GM23338 (cell line): ENCODE measurements around the gene XKR8. TPM values are rescaled to one million over a fixed set of nuclear protein-coding genes. Genes with fewer than 3 reads are reported as not detected.
A peak's percentile ranks its signal among the peaks of the same experiment; 100 is the strongest.

Experiments used
- ATAC-seq: fragments of 200-7000 bp; cut with Tn5 transposase; 3 replicates; pipeline ENCODE4 v1.9.1; 2020
- DNase-seq: peaks from one replicate; pipeline ENCODE4 v3.0.0-alpha.2; 2015; ENCODE audit warnings: low spot score
- H2AFZ ChIP-seq: fragments of 200-600 bp; sonication (generic); 2 replicates; pipeline ENCODE4 v1.8.0; 2016; ENCODE audit warnings: antibody characterized with exemption, mild to moderate bottlenecking, moderate library complexity
- H3F3A ChIP-seq: fragments of 200-600 bp; sonication (generic); replicated peaks from 2 replicates; pipeline ENCODE4 v1.8.0; 2017; ENCODE audit warnings: antibody characterized with exemption, mixed run types, low read depth
- H3K27ac ChIP-seq: fragments of 200-600 bp; sonication (generic); 2 replicates; pipeline ENCODE4 v1.6.1; 2016; ENCODE audit warnings: low read depth
- H3K27me3 ChIP-seq: fragments of 200-600 bp; sonication (generic); 2 replicates; pipeline ENCODE4 v1.8.0; 2016; ENCODE audit warnings: mild to moderate bottlenecking, mixed run types, moderate library complexity; ENCODE audit not compliant: insufficient read depth
- H3K36me3 ChIP-seq: fragments of 200-600 bp; sonication (generic); 2 replicates; pipeline ENCODE4 v1.8.0; 2016; ENCODE audit warnings: mild to moderate bottlenecking; ENCODE audit not compliant: insufficient read depth
- H3K4me1 ChIP-seq: fragments of 200-600 bp; sonication (generic); 2 replicates; pipeline ENCODE4 v1.8.0; 2016; ENCODE audit warnings: mild to moderate bottlenecking, moderate library complexity; ENCODE audit not compliant: insufficient read depth
- H3K4me2 ChIP-seq: fragments of 200-600 bp; sonication (generic); 2 replicates; pipeline ENCODE4 v1.7.1; 2017; ENCODE audit warnings: mixed run types
- H3K4me3 ChIP-seq: fragments of 200-600 bp; sonication (generic); 2 replicates; pipeline ENCODE4 v1.6.1; 2016; ENCODE audit warnings: mixed run types
- H3K79me2 ChIP-seq: fragments of 200-600 bp; sonication (generic); replicated peaks from 2 replicates; pipeline ENCODE4 v1.8.0; 2017; ENCODE audit warnings: mild to moderate bottlenecking; ENCODE audit not compliant: insufficient read depth
- H3K9me2 ChIP-seq: fragments of 200-600 bp; sonication (generic); 2 replicates; pipeline ENCODE4 v1.8.0; 2017; ENCODE audit not compliant: insufficient read depth
- H4K20me1 ChIP-seq: fragments of 200-600 bp; sonication (generic); replicated peaks from 2 replicates; pipeline ENCODE4 v1.8.0; 2017; ENCODE audit warnings: mild to moderate bottlenecking; ENCODE audit not compliant: insufficient read depth
- H3K27ac Mint-ChIP-seq: 2 replicates; pipeline ENCODE4 v1.8.0; 2020; ENCODE audit warnings: inconsistent platforms, mild to moderate bottlenecking, moderate library complexity, mixed read lengths
- H3K27me3 Mint-ChIP-seq: 3 replicates; pipeline ENCODE4 v1.8.0; 2022; ENCODE audit warnings: low read depth, mild to moderate bottlenecking, moderate library complexity, mixed read lengths, inconsistent platforms; ENCODE audit not compliant: insufficient read depth, poor library complexity
- H3K36me3 Mint-ChIP-seq: 3 replicates; pipeline ENCODE4 v1.8.0; 2021; ENCODE audit warnings: low read depth, mild to moderate bottlenecking, inconsistent platforms, moderate library complexity, mixed read lengths
- H3K4me1 Mint-ChIP-seq: 3 replicates; pipeline ENCODE4 v1.8.0; 2020; ENCODE audit warnings: mild to moderate bottlenecking, inconsistent platforms, mixed read lengths
- H3K4me3 Mint-ChIP-seq: 3 replicates; pipeline ENCODE4 v1.8.0; 2021; ENCODE audit warnings: moderate library complexity, mild to moderate bottlenecking, inconsistent platforms, mixed read lengths
- H3K9me3 Mint-ChIP-seq: 3 replicates; pipeline ENCODE4 v1.8.0; 2020; ENCODE audit warnings: moderate library complexity, mild to moderate bottlenecking, inconsistent platforms, mixed read lengths
- CREB1 ChIP-seq: fragments of 250-450 bp; sonication (Bioruptor Pico); IDR thresholded peaks from 2 replicates; pipeline ENCODE4 v1.5.0; 2020; ENCODE audit warnings: low read depth, mild to moderate bottlenecking, moderate library complexity
- EZH2 ChIP-seq: fragments of 200-600 bp; sonication (generic); IDR thresholded peaks from one replicate; pipeline ENCODE4 v1.8.0; 2017; ENCODE audit warnings: antibody characterized with exemption, mild to moderate bottlenecking, low read depth; ENCODE audit not compliant: unreplicated experiment
- EZH2phosphoT487 ChIP-seq: fragments of 200-600 bp; sonication (generic); IDR thresholded peaks from one replicate; pipeline ENCODE4 v1.8.1; 2018; ENCODE audit warnings: antibody characterized with exemption; ENCODE audit not compliant: unreplicated experiment
- JUNB ChIP-seq: IDR thresholded peaks from one replicate; pipeline ENCODE4 v1.6.1; 2016; ENCODE audit warnings: antibody characterized with exemption; ENCODE audit not compliant: unreplicated experiment
- NANOG ChIP-seq: IDR thresholded peaks from 2 replicates; pipeline ENCODE4 v1.6.1; 2016; ENCODE audit warnings: antibody characterized with exemption, borderline replicate concordance
- POLR2AphosphoS5 ChIP-seq: IDR thresholded peaks from 2 replicates; pipeline ENCODE4 v1.6.1; 2016; ENCODE audit warnings: antibody characterized with exemption, low read depth
- STAT1 ChIP-seq: IDR thresholded peaks from one replicate; pipeline ENCODE4 v1.6.1; 2016; ENCODE audit warnings: antibody characterized with exemption; ENCODE audit not compliant: unreplicated experiment
- ZNF114 ChIP-seq: fragments of 250-450 bp; sonication (Bioruptor Pico); IDR thresholded peaks from 2 replicates; pipeline ENCODE4 v1.5.0; 2020; ENCODE audit warnings: mild to moderate bottlenecking, moderate library complexity
- ZNF331 ChIP-seq: fragments of 250-450 bp; sonication (Bioruptor Pico); IDR thresholded peaks from 2 replicates; pipeline ENCODE4 v1.5.0; 2020; ENCODE audit warnings: low read depth, mild to moderate bottlenecking, moderate library complexity
- polyA plus RNA-seq: library from polyadenylated mRNA; unstranded; fragments of >200 nt; fragmentation: Nextera tagmentation; extraction: Ambion mirVana; gene quantifications from 2 replicates; pipeline ENCODE4 v1.2.1, GENCODE V29; 2016
- total RNA-seq: library from RNA; depleted of rRNA; stranded (reverse); fragments of >200 nt; shearing (Covaris generic); gene quantifications from 2 replicates; pipeline ENCODE4 v1.2.3, GENCODE V29; 2014
- TF ChIP-seq, protein P1 (sequence below): fragments of 250-450 bp; sonication (Bioruptor Pico); IDR thresholded peaks from 2 replicates; pipeline ENCODE4 v1.5.0; 2020; ENCODE audit warnings: mild to moderate bottlenecking, moderate library complexity
- TF ChIP-seq, protein P2 (sequence below): IDR thresholded peaks from one replicate; pipeline ENCODE4 v1.6.1; 2018; ENCODE audit warnings: antibody characterized with exemption; ENCODE audit not compliant: unreplicated experiment
- TF ChIP-seq, protein P3 (sequence below): IDR thresholded peaks from 2 replicates; pipeline ENCODE4 v1.6.1; 2016; ENCODE audit warnings: antibody characterized with exemption
- TF ChIP-seq, protein P4 (sequence below), 2 experiments: fragments of 200-600 bp in 1 of 2; sonication (generic) in 1 of 2; conservative IDR thresholded peaks; 2 replicates each; pipeline versions ENCODE4 v1.5.1 to v1.6.1; 2016 to 2017; ENCODE audit warnings: antibody characterized with exemption in 2 of 2, low read depth in 2 of 2, mild to moderate bottlenecking in 2 of 2, moderate library complexity in 1 of 2

Gene XKR8
- total and polyA plus RNA-seq, 2 experiments from 2014 or later: 8.2 to 13.1 TPM

DNA sequence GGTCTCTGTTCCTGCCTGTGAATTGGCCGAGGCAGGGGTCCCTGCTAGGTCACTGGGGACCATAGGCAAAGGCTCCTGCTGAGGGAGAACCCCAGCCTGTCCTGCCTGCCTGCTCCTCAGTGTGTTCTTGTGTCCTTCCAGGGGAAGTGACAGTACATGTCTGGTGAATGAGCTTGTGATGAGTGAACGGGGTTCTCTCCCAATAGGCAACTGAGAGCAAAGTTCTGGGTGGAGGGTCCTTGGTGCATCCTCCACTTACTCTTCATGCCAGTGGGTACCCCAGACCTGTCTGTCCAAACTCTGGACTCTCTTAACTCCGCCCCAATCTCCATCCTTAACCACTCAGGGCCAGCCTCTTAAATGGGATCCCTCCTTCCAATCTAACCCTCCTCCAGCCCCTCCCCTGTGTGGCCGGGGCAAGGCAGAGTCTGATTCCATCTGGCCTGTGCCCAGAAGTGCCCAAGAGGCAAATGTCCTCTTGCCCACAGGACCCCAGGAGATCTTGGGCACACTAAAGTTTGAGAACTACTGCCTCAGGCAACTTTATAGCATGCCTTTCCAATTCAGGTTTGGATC lies 2.0 kb downstream of the XKR8 start:
- Histone ChIP-seq H3K9me2 (no peaks in the 10 kb centered on the region), H2AFZ (no peak overlapping the region), H3K4me3 (no peak overlapping the region; the same call in 1 of the 2 replicates), H3K4me1 (peaks cover 17% of the 10 kb centered on the region; the same call in 1 of the 2 replicates), H3K27me3 (no peaks in the 10 kb centered on the region), H3K36me3 (no peaks in the 10 kb centered on the region), H3K27ac (no peak overlapping the region), H3K79me2 (peaks cover 6% of the 10 kb centered on the region; the same call in 1 of the 2 replicates), H3F3A (peaks cover 13% of the 10 kb centered on the region), H4K20me1 (no peaks in the 10 kb centered on the region), H3K4me2 (peak overlapping the region; percentile 84; the same call in 1 of the 2 replicates)
- H3K27me3 Mint-ChIP-seq: peaks cover 12% of the 10 kb centered on the region
- TF ChIP-seq POLR2AphosphoS5: no peak
- TF ChIP-seq, protein P1, sequence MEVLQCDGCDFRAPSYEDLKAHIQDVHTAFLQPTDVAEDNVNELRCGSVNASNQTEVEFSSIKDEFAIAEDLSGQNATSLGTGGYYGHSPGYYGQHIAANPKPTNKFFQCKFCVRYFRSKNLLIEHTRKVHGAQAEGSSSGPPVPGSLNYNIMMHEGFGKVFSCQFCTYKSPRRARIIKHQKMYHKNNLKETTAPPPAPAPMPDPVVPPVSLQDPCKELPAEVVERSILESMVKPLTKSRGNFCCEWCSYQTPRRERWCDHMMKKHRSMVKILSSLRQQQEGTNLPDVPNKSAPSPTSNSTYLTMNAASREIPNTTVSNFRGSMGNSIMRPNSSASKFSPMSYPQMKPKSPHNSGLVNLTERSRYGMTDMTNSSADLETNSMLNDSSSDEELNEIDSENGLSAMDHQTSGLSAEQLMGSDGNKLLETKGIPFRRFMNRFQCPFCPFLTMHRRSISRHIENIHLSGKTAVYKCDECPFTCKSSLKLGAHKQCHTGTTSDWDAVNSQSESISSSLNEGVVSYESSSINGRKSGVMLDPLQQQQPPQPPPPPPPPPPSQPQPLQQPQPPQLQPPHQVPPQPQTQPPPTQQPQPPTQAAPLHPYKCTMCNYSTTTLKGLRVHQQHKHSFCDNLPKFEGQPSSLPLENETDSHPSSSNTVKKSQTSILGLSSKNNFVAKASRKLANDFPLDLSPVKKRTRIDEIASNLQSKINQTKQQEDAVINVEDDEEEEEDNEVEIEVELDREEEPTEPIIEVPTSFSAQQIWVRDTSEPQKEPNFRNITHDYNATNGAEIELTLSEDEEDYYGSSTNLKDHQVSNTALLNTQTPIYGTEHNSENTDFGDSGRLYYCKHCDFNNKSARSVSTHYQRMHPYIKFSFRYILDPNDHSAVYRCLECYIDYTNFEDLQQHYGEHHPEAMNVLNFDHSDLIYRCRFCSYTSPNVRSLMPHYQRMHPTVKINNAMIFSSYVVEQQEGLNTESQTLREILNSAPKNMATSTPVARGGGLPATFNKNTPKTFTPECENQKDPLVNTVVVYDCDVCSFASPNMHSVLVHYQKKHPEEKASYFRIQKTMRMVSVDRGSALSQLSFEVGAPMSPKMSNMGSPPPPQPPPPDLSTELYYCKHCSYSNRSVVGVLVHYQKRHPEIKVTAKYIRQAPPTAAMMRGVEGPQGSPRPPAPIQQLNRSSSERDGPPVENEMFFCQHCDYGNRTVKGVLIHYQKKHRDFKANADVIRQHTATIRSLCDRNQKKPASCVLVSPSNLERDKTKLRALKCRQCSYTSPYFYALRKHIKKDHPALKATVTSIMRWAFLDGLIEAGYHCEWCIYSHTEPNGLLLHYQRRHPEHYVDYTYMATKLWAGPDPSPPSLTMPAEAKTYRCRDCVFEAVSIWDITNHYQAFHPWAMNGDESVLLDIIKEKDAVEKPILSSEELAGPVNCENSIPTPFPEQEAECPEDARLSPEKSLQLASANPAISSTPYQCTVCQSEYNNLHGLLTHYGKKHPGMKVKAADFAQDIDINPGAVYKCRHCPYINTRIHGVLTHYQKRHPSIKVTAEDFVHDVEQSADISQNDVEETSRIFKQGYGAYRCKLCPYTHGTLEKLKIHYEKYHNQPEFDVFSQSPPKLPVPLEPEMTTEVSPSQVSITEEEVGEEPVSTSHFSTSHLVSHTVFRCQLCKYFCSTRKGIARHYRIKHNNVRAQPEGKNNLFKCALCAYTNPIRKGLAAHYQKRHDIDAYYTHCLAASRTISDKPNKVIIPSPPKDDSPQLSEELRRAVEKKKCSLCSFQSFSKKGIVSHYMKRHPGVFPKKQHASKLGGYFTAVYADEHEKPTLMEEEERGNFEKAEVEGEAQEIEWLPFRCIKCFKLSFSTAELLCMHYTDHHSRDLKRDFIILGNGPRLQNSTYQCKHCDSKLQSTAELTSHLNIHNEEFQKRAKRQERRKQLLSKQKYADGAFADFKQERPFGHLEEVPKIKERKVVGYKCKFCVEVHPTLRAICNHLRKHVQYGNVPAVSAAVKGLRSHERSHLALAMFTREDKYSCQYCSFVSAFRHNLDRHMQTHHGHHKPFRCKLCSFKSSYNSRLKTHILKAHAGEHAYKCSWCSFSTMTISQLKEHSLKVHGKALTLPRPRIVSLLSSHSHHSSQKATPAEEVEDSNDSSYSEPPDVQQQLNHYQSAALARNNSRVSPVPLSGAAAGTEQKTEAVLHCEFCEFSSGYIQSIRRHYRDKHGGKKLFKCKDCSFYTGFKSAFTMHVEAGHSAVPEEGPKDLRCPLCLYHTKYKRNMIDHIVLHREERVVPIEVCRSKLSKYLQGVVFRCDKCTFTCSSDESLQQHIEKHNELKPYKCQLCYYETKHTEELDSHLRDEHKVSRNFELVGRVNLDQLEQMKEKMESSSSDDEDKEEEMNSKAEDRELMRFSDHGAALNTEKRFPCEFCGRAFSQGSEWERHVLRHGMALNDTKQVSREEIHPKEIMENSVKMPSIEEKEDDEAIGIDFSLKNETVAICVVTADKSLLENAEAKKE: no peak
- TF ChIP-seq NANOG: no peak
- no peak for TF ChIP-seq CREB1
- TF ChIP-seq ZNF114: no peak
- no peak for TF ChIP-seq JUNB
- TF ChIP-seq, protein P2, sequence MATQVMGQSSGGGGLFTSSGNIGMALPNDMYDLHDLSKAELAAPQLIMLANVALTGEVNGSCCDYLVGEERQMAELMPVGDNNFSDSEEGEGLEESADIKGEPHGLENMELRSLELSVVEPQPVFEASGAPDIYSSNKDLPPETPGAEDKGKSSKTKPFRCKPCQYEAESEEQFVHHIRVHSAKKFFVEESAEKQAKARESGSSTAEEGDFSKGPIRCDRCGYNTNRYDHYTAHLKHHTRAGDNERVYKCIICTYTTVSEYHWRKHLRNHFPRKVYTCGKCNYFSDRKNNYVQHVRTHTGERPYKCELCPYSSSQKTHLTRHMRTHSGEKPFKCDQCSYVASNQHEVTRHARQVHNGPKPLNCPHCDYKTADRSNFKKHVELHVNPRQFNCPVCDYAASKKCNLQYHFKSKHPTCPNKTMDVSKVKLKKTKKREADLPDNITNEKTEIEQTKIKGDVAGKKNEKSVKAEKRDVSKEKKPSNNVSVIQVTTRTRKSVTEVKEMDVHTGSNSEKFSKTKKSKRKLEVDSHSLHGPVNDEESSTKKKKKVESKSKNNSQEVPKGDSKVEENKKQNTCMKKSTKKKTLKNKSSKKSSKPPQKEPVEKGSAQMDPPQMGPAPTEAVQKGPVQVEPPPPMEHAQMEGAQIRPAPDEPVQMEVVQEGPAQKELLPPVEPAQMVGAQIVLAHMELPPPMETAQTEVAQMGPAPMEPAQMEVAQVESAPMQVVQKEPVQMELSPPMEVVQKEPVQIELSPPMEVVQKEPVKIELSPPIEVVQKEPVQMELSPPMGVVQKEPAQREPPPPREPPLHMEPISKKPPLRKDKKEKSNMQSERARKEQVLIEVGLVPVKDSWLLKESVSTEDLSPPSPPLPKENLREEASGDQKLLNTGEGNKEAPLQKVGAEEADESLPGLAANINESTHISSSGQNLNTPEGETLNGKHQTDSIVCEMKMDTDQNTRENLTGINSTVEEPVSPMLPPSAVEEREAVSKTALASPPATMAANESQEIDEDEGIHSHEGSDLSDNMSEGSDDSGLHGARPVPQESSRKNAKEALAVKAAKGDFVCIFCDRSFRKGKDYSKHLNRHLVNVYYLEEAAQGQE: no peak
- no peak for TF ChIP-seq EZH2
- no peak for TF ChIP-seq EZH2phosphoT487
- TF ChIP-seq STAT1: no peak
- TF ChIP-seq, protein P3, sequence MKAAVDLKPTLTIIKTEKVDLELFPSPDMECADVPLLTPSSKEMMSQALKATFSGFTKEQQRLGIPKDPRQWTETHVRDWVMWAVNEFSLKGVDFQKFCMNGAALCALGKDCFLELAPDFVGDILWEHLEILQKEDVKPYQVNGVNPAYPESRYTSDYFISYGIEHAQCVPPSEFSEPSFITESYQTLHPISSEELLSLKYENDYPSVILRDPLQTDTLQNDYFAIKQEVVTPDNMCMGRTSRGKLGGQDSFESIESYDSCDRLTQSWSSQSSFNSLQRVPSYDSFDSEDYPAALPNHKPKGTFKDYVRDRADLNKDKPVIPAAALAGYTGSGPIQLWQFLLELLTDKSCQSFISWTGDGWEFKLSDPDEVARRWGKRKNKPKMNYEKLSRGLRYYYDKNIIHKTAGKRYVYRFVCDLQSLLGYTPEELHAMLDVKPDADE: no peak
- TF ChIP-seq, protein P4, sequence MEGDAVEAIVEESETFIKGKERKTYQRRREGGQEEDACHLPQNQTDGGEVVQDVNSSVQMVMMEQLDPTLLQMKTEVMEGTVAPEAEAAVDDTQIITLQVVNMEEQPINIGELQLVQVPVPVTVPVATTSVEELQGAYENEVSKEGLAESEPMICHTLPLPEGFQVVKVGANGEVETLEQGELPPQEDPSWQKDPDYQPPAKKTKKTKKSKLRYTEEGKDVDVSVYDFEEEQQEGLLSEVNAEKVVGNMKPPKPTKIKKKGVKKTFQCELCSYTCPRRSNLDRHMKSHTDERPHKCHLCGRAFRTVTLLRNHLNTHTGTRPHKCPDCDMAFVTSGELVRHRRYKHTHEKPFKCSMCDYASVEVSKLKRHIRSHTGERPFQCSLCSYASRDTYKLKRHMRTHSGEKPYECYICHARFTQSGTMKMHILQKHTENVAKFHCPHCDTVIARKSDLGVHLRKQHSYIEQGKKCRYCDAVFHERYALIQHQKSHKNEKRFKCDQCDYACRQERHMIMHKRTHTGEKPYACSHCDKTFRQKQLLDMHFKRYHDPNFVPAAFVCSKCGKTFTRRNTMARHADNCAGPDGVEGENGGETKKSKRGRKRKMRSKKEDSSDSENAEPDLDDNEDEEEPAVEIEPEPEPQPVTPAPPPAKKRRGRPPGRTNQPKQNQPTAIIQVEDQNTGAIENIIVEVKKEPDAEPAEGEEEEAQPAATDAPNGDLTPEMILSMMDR (conservative IDR thresholded peaks at IDR 0.05; ENCODE audit: low read depth in 2 of 2): no peak
- TF ChIP-seq ZNF331 (CRISPR knock-in tag): no peak
- H3K36me3 Mint-ChIP-seq: peaks cover 26% of the 10 kb centered on the region
- peak; percentile 37 for DNase-seq
- H3K4me1 Mint-ChIP-seq: peaks cover 15% of the 10 kb centered on the region
- peak overlapping the region; percentile 80; the same call in 2 of the 3 replicates for H3K4me3 Mint-ChIP-seq
- ATAC-seq: peak; percentile 4
- no peaks in the 10 kb centered on the region for H3K9me3 Mint-ChIP-seq
- no peak overlapping the region for H3K27ac Mint-ChIP-seq
